Measurements from ENCODE around the gene TYK2.

GRCh38 chr19:10402441-10403038 lies 22.2 kb upstream of the TYK2 start:
- TF ChIP-seq CTCF (IDR thresholded peaks at IDR 0.05) (no peak), POLR2A (IDR thresholded peaks at IDR 0.05) (no peak), EP300 (IDR thresholded peaks at IDR 0.05) (no peak)

Data from ovary (tissue), 3 donors.